IMR-90 (cell line): Measurements from ENCODE around the gene MDM2. TPM values are rescaled to one million over a fixed set of nuclear protein-coding genes. Genes with fewer than 3 reads are reported as not detected.

Experiments
- ATAC-seq: fragments of 200-7000 bp; cut with Tn5 transposase; 2 replicates; pipeline ENCODE4 v1.9.1; 2020; ENCODE audit warnings: low read depth, mild to moderate bottlenecking, moderate library complexity
- BruUV-seq: library from RNA; stranded (reverse); fragments of 400-500 nt; replicated peaks from 2 replicates; lab custom pipeline; 2021; lab: Mats Ljungman, UMichigan
- CTCF ChIA-PET: fragments of 300-600 bp; formaldehyde crosslinking; extraction: SDS; loops from one replicate; lab custom pipeline; 2021; ENCODE audit warnings: antibody characterized with exemption; lab: Yijun Ruan, JAX
- POLR2A ChIA-PET: fragments of 300-600 bp; sonication (Branson Sonifier 250); formaldehyde crosslinking; loops from one replicate; lab custom pipeline; 2022; ENCODE audit warnings: antibody characterized with exemption; ENCODE audit not compliant: unreplicated experiment; lab: Charles Lee
- DNase-seq: peaks from one replicate; pipeline ENCODE4 v3.0.0; 2013
- H2AFZ ChIP-seq: replicated peaks from 2 replicates; pipeline ENCODE3; 2013; ENCODE audit warnings: low read length, mild to moderate bottlenecking; ENCODE audit not compliant: poor library complexity
- H2AK5ac ChIP-seq: 2 replicates; pipeline ENCODE4 v1.6.1; 2013; ENCODE audit warnings: low read depth, low read length, inconsistent platforms
- H2AK9ac ChIP-seq: replicated peaks from 2 replicates; pipeline ENCODE3; 2013; ENCODE audit warnings: mild to moderate bottlenecking, low read depth, low read length, moderate library complexity; ENCODE audit not compliant: poor library complexity
- H2BK120ac ChIP-seq: 2 replicates; pipeline ENCODE4 v1.6.1; 2013; ENCODE audit warnings: low read depth, low read length, inconsistent platforms
- H2BK15ac ChIP-seq: 3 replicates; pipeline ENCODE4 v1.6.1; 2013; ENCODE audit warnings: low read depth, low read length, inconsistent platforms
- H2BK20ac ChIP-seq: 2 replicates; pipeline ENCODE4 v1.6.1; 2013; ENCODE audit warnings: low read depth, mild to moderate bottlenecking, inconsistent platforms, low read length, moderate library complexity
- H2BK5ac ChIP-seq: 2 replicates; pipeline ENCODE4 v1.6.1; 2013; ENCODE audit warnings: mild to moderate bottlenecking, low read depth, low read length, inconsistent platforms; ENCODE audit not compliant: poor library complexity, severe bottlenecking
- H3K14ac ChIP-seq: replicated peaks from 2 replicates; pipeline ENCODE4 v1.6.1; 2013; ENCODE audit warnings: low read depth, low read length, inconsistent platforms
- H3K18ac ChIP-seq: 2 replicates; pipeline ENCODE4 v1.6.1; 2013; ENCODE audit warnings: low read depth, low read length, control low read depth
- H3K23ac ChIP-seq: 2 replicates; pipeline ENCODE4 v1.6.1; 2013; ENCODE audit warnings: low read depth, low read length, inconsistent platforms
- H3K27ac ChIP-seq: 2 replicates; pipeline ENCODE4 v1.5.1; 2013; ENCODE audit warnings: mild to moderate bottlenecking, control low read depth, low read length; ENCODE audit not compliant: insufficient read depth
- H3K27me3 ChIP-seq: 2 replicates; pipeline ENCODE4 v1.6.1; 2013; ENCODE audit warnings: low read length; ENCODE audit not compliant: control insufficient read depth, insufficient read depth
- H3K36me3 ChIP-seq: 2 replicates; pipeline ENCODE4 v1.6.1; 2013; ENCODE audit warnings: low read length, mixed read lengths; ENCODE audit not compliant: control insufficient read depth, insufficient read depth
- H3K4ac ChIP-seq: 2 replicates; pipeline ENCODE4 v1.6.1; 2013; ENCODE audit warnings: low read depth, low read length, inconsistent platforms
- H3K4me1 ChIP-seq: 2 replicates; pipeline ENCODE4 v1.6.1; 2013; ENCODE audit warnings: low read length, mixed read lengths; ENCODE audit not compliant: control insufficient read depth, insufficient read depth
- H3K4me2 ChIP-seq: 2 replicates; pipeline ENCODE4 v1.6.1; 2013; ENCODE audit warnings: low read depth, mild to moderate bottlenecking, control low read depth, low read length, moderate library complexity
- H3K4me3 ChIP-seq: 2 replicates; pipeline ENCODE4 v1.5.1; 2013; ENCODE audit warnings: low read depth, mild to moderate bottlenecking, control low read depth, low read length, moderate library complexity; ENCODE audit not compliant: insufficient read depth
- H3K56ac ChIP-seq: 2 replicates; pipeline ENCODE4 v1.6.1; 2013; ENCODE audit warnings: low read length, inconsistent platforms; ENCODE audit not compliant: insufficient read depth; ENCODE audit errors: extremely low read depth
- H3K79me1 ChIP-seq, 2 experiments: 2 replicates each; pipeline ENCODE4 v1.6.1; 2013; ENCODE audit warnings: low read length in 2 of 2, inconsistent platforms in 1 of 2, low read depth in 1 of 2
- H3K9ac ChIP-seq: 2 replicates; pipeline ENCODE4 v1.6.1; 2013; ENCODE audit warnings: low read depth, low read length, control low read depth
- H3K9me1 ChIP-seq: 2 replicates; pipeline ENCODE4 v1.6.1; 2013; ENCODE audit warnings: low read length, inconsistent platforms; ENCODE audit not compliant: insufficient read depth
- H3K9me3 ChIP-seq: 2 replicates; pipeline ENCODE4 v1.6.1; 2013; ENCODE audit warnings: low read length; ENCODE audit not compliant: control insufficient read depth, insufficient read depth
- H4K20me1 ChIP-seq: 2 replicates; pipeline ENCODE4 v1.6.1; 2013; ENCODE audit warnings: low read length, inconsistent platforms; ENCODE audit not compliant: insufficient read depth
- H4K5ac ChIP-seq: 2 replicates; pipeline ENCODE4 v1.6.1; 2013; ENCODE audit warnings: mild to moderate bottlenecking, low read depth, low read length, control low read depth
- H4K8ac ChIP-seq, 2 experiments: 2 replicates each; pipeline ENCODE4 v1.6.1; 2013; ENCODE audit warnings: low read depth in 2 of 2, low read length in 2 of 2, control low read depth in 1 of 2, inconsistent platforms in 1 of 2
- H4K91ac ChIP-seq: 2 replicates; pipeline ENCODE4 v1.6.1; 2013; ENCODE audit warnings: low read depth, low read length, inconsistent platforms; ENCODE audit not compliant: insufficient read depth
- BHLHE40 ChIP-seq: fragments of 150-350 bp; IDR thresholded peaks from 2 replicates; pipeline ENCODE4 v1.6.1; 2016; ENCODE audit warnings: mild to moderate bottlenecking, low read depth, low read length
- CEBPB ChIP-seq: IDR thresholded peaks from 2 replicates; pipeline ENCODE4 v1.6.1; 2012; ENCODE audit warnings: low read depth, low read length, improper control_type of control experiment
- CHD1 ChIP-seq: IDR thresholded peaks from 2 replicates; pipeline ENCODE4 v1.6.1; 2012; ENCODE audit warnings: low read depth, low read length, improper control_type of control experiment
- FOS ChIP-seq: fragments of 150-350 bp; IDR thresholded peaks from 2 replicates; pipeline ENCODE4 v1.6.1; 2016; ENCODE audit warnings: low read depth, low read length
- MAFK ChIP-seq: IDR thresholded peaks from 2 replicates; pipeline ENCODE4 v1.6.1; 2012; ENCODE audit warnings: low read depth, low read length, improper control_type of control experiment
- MAZ ChIP-seq: IDR thresholded peaks from 2 replicates; pipeline ENCODE4 v1.6.1; 2012; ENCODE audit warnings: low read depth, mild to moderate bottlenecking, low read length, improper control_type of control experiment, moderate library complexity, borderline replicate concordance
- MXI1 ChIP-seq: IDR thresholded peaks from 2 replicates; pipeline ENCODE4 v1.6.1; 2012; ENCODE audit warnings: low read depth, mild to moderate bottlenecking, low read length, moderate library complexity, borderline replicate concordance
- NFE2L2 ChIP-seq: fragments of 150-350 bp; IDR thresholded peaks from 2 replicates; pipeline ENCODE4 v1.6.1; 2016; ENCODE audit warnings: low read depth, mild to moderate bottlenecking, low read length
- POLR2A ChIP-seq: IDR thresholded peaks from 2 replicates; pipeline ENCODE4 v1.6.1; 2012; ENCODE audit warnings: mild to moderate bottlenecking, low read depth, low read length
- RAD21 ChIP-seq: IDR thresholded peaks from 2 replicates; pipeline ENCODE4 v1.6.1; 2012; ENCODE audit warnings: low read length, improper control_type of control experiment
- RCOR1 ChIP-seq: IDR thresholded peaks from 2 replicates; pipeline ENCODE4 v1.6.1; 2012; ENCODE audit warnings: mild to moderate bottlenecking, low read length, improper control_type of control experiment; ENCODE audit not compliant: insufficient replicate concordance
- RFX5 ChIP-seq: IDR thresholded peaks from 2 replicates; pipeline ENCODE4 v1.8.0; 2012; ENCODE audit warnings: low read depth, mild to moderate bottlenecking, low read length, moderate library complexity
- SMC3 ChIP-seq: fragments of 150-350 bp; IDR thresholded peaks from 2 replicates; pipeline ENCODE4 v1.6.1; 2016; ENCODE audit warnings: low read depth, mild to moderate bottlenecking, antibody characterized with exemption, low read length, moderate library complexity
- WGBS, 2 experiments: methylation state at CpG; one replicate each; pipeline versions ENCODE4 v1.1.5 to v1.1.7; 2013; ENCODE audit warnings: missing lambda C conversion rate in 2 of 2; ENCODE audit not compliant: insufficient read length in 1 of 2; ENCODE audit errors: extremely low coverage in 2 of 2; 5-methylcytosine and 5-hydroxymethylcytosine counted together
- dilution Hi-C: fragments of 300-500 bp; cut with HindIII; formaldehyde crosslinking; loops from one replicate; pipeline ENCODE4 v1.14.3; 2018; ENCODE audit warnings: low sequenced_read_pairs; ENCODE audit not compliant: unreplicated experiment
- in situ Hi-C: fragments of 300-500 bp; cut with MboI; formaldehyde crosslinking; loops from 3 replicates; pipeline ENCODE4 v1.14.3; 2019; ENCODE audit warnings: low sequenced_read_pairs, inconsistent platforms, mixed read lengths
- intact Hi-C: fragments of 100-400 bp; cut with micrococcal nuclease; formaldehyde crosslinking; loops from 2 replicates; pipeline ENCODE4 v1.10.0; 2022
- polyA plus RNA-seq, 3 experiments: library from polyadenylated mRNA; depleted of rRNA; stranded (reverse); fragments of >200 nt; gene quantifications; 2 replicates each; pipeline ENCODE4 v1.2.3, GENCODE V29; 2012; ENCODE audit warnings: low replicate concordance in 1 of 3
- total RNA-seq: library from RNA; depleted of rRNA; stranded (reverse); fragments of >200 nt; gene quantifications from 2 replicates; pipeline ENCODE4 v1.2.3, GENCODE V29; 2012
- TF ChIP-seq, protein P1 (sequence below): fragments of 150-350 bp; IDR thresholded peaks from 2 replicates; pipeline ENCODE4 v1.6.1; 2017; ENCODE audit warnings: mild to moderate bottlenecking, antibody characterized with exemption, low read length, low read depth
- TF ChIP-seq, protein P2 (sequence below): conservative IDR thresholded peaks from 2 replicates; pipeline ENCODE4 v1.5.1; 2012; ENCODE audit warnings: mild to moderate bottlenecking, low read depth, low read length, improper control_type of control experiment
- TF ChIP-seq, protein P3 (sequence below): fragments of 150-350 bp; IDR thresholded peaks from 2 replicates; pipeline ENCODE4 v1.6.1; 2016; ENCODE audit warnings: low read depth, mild to moderate bottlenecking, low read length, moderate library complexity, borderline replicate concordance

Gene MDM2
- total and polyA plus RNA-seq, 2 of the 4 experiments (the other 2 are of a cell fraction), result 21.9 to 196 TPM

DNA sequence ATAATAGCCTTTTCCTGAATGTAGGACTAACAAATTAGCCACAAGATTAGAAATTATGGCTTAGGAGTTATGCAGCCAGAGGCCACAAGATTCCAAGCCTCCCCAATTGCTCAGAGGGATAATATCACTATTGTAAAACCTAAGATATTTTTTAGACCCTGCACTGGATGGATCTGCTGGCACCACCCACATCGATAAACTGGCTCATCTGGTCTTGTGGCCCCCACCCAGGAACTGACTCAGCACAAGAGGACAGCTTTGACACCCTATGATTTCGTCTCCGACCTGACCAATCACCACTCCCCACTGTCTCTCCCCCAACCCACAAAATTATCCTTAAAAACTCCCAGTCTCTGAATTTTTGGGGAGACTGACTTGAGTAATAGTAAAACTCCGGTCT lies 70.3 kb downstream of the MDM2 start:
- H2AFZ ChIP-seq, result no peak overlapping the region
- no peak overlapping the region for H3K4ac ChIP-seq
- H3K23ac ChIP-seq, result no peak overlapping the region
- H2BK15ac ChIP-seq, result no peak overlapping the region
- H4K5ac ChIP-seq, result no peak overlapping the region
- intact Hi-C loops (no loop called here), dilution Hi-C loops (no loop called here), in situ Hi-C loops (no loop called here)
- H3K18ac ChIP-seq, result no peak overlapping the region
- CTCF ChIA-PET, result no interaction called here
- DNase-seq, result no peak
- no peak overlapping the region for H3K4me3 ChIP-seq
- H3K9me1 ChIP-seq, result no peaks in the 10 kb centered on the region
- no TSS peak for BruUV-seq
- no peak overlapping the region for H3K27ac ChIP-seq
- H3K36me3 ChIP-seq, result no peaks in the 10 kb centered on the region
- H3K9me3 ChIP-seq, result peaks cover 5% of the 10 kb centered on the region
- no peaks in the 10 kb centered on the region for H3K27me3 ChIP-seq
- no peak overlapping the region for H3K4me2 ChIP-seq
- no peak overlapping the region for H3K56ac ChIP-seq
- no peaks in the 10 kb centered on the region for H4K20me1 ChIP-seq
- no peaks in the 10 kb centered on the region for H3K79me1 ChIP-seq
- TF ChIP-seq FOS, result no peak
- no peak for TF ChIP-seq CHD1
- TF ChIP-seq, protein P1, sequence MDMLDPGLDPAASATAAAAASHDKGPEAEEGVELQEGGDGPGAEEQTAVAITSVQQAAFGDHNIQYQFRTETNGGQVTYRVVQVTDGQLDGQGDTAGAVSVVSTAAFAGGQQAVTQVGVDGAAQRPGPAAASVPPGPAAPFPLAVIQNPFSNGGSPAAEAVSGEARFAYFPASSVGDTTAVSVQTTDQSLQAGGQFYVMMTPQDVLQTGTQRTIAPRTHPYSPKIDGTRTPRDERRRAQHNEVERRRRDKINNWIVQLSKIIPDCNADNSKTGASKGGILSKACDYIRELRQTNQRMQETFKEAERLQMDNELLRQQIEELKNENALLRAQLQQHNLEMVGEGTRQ, result no peak
- no peak for TF ChIP-seq MAFK
- TF ChIP-seq POLR2A, result no peak
- TF ChIP-seq, protein P2, sequence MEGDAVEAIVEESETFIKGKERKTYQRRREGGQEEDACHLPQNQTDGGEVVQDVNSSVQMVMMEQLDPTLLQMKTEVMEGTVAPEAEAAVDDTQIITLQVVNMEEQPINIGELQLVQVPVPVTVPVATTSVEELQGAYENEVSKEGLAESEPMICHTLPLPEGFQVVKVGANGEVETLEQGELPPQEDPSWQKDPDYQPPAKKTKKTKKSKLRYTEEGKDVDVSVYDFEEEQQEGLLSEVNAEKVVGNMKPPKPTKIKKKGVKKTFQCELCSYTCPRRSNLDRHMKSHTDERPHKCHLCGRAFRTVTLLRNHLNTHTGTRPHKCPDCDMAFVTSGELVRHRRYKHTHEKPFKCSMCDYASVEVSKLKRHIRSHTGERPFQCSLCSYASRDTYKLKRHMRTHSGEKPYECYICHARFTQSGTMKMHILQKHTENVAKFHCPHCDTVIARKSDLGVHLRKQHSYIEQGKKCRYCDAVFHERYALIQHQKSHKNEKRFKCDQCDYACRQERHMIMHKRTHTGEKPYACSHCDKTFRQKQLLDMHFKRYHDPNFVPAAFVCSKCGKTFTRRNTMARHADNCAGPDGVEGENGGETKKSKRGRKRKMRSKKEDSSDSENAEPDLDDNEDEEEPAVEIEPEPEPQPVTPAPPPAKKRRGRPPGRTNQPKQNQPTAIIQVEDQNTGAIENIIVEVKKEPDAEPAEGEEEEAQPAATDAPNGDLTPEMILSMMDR, result no peak
- no peak for TF ChIP-seq MAZ
- TF ChIP-seq, protein P3, sequence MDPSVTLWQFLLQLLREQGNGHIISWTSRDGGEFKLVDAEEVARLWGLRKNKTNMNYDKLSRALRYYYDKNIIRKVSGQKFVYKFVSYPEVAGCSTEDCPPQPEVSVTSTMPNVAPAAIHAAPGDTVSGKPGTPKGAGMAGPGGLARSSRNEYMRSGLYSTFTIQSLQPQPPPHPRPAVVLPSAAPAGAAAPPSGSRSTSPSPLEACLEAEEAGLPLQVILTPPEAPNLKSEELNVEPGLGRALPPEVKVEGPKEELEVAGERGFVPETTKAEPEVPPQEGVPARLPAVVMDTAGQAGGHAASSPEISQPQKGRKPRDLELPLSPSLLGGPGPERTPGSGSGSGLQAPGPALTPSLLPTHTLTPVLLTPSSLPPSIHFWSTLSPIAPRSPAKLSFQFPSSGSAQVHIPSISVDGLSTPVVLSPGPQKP, result no peak
- no peak for TF ChIP-seq NFE2L2
- TF ChIP-seq BHLHE40, result no peak
- TF ChIP-seq RAD21, result no peak
- TF ChIP-seq MXI1, result no peak
- no peak for TF ChIP-seq CEBPB
- TF ChIP-seq RFX5, result no peak
- TF ChIP-seq RCOR1, result no peak
- no peak for TF ChIP-seq SMC3
- no peak overlapping the region for H2BK20ac ChIP-seq
- H3K4me1 ChIP-seq, result no peaks in the 10 kb centered on the region
- no peak overlapping the region for H4K8ac ChIP-seq
- no peak overlapping the region for H2BK120ac ChIP-seq
- H3K14ac ChIP-seq, result no peak overlapping the region
- no peak overlapping the region for H2AK9ac ChIP-seq
- no CpG with 5 or more reads among the region's 4 CpGs for WGBS, 2 experiments
- no peak for ATAC-seq
- H4K91ac ChIP-seq, result no peak overlapping the region
- POLR2A ChIA-PET, result no interaction called here
- H2AK5ac ChIP-seq, result no peak overlapping the region
- no peak overlapping the region for H3K9ac ChIP-seq
- no peak overlapping the region for H2BK5ac ChIP-seq
